GM19035 (cell line): ENCODE measurements around the gene F13A1.

ENCODE experiments used
- ATAC-seq: cut with Tn5 transposase; IDR thresholded peaks from one replicate; pipeline ENCODE4 v1.9.1; 2021; ENCODE audit not compliant: unreplicated experiment

Gene F13A1

GRCh38 chr6:6244624-6245023 lies 75.8 kb downstream of the F13A1 start:
- ATAC-seq, result no peak

DNA sequence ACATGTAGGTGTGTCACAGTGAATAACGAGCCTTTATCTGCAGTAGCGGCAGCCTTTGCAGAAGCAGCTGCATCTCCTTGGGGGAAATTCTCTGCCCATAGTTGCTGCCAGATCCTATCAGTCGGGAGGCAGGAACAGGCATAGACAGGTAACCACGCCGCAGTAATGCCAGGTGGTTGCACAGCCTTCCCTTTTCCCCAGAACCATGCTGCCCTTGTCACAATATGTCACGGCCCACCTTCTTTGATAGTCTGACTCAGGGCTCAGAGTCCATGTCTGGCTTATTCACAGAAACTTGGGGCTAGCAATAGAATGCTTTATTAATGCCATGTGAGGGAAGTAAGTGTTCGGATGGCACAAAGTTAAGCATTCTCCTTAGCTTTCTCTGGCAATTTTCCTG lies 76.6 kb downstream of the F13A1 start:
- ATAC-seq, result no peak

- ATAC-seq, result no peak
These were observed 80.6 kb downstream of the F13A1 start for GRCh38 chr6:6239598-6240581.

GRCh38 chr6:6236730-6237469 lies 83.6 kb downstream of the F13A1 start:
- ATAC-seq, result no peak

GRCh38 chr6:6235786-6236185 lies 84.7 kb downstream of the F13A1 start:
- no peak for ATAC-seq

DNA sequence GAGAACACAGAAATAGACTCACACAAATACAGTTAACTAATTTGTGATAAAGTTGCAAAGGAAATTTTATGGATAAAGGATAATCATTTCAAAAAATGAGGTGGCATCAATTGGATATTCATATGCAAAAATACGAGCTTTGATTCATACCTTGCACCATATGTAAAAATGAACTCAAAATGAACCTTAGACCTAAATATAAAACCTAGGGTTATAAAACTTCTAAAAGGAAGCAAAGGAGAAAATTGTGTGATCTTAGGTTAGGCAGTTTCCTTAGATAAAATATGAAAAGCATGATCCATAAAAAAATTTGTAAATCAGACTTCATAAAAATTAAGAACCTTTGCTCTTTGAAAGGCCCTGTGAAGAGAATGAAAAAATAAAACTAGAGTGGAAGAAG lies 85.5 kb downstream of the F13A1 start:
- no peak for ATAC-seq

DNA sequence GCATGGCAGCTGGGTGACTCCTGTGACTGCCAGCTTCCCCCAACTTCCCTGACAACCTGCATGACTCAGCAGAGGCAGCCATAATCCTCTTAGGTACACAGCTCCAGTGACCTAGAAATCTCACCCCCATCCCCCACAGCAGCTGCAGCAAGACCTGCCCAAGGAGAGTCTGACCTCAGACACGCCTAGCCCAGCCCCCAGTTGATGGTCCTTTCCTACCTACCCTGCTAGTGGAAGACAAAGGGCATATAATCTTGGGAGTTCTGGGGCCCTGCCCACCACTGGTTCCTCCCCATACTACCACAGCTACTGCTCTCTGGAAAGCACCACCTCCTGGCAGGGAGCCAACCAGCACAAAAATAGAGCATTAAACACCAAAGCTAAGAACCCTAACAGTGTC lies 90.2 kb downstream of the F13A1 start:
- ATAC-seq, result no peak

GRCh38 chr6:6227896-6228295 lies 92.6 kb downstream of the F13A1 start:
- ATAC-seq, result no peak

GRCh38 chr6:6225885-6226529 lies 94.5 kb downstream of the F13A1 start:
- no peak for ATAC-seq

DNA sequence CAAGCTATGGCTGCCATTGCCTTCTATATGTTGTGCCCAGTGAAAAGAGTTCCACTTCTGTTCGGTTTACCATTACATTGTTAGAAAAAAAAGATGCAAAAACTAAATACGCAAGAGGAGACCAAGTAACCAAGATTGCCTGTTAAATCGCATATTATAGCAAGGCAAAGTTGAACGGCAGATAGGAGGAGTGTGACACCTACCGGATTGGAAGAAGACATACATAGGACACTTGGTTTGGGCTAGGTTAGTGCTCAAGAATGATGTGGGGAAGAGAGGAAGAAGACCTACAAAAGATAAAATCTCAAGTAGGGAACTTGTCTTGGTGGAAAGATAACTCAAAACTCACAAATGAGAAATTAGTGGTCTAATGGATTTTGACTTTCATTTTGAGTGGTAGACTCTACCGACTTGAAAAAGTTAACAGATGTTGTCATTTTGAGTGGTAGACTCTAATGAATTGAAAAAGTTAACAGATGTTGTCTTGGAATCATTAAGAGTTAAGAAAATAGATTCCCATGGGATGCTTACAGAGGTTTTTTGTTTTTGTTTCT lies 95.5 kb downstream of the F13A1 start:
- no peak for ATAC-seq

GRCh38 chr6:6221787-6222535 lies 98.5 kb downstream of the F13A1 start:
- no peak for ATAC-seq

DNA sequence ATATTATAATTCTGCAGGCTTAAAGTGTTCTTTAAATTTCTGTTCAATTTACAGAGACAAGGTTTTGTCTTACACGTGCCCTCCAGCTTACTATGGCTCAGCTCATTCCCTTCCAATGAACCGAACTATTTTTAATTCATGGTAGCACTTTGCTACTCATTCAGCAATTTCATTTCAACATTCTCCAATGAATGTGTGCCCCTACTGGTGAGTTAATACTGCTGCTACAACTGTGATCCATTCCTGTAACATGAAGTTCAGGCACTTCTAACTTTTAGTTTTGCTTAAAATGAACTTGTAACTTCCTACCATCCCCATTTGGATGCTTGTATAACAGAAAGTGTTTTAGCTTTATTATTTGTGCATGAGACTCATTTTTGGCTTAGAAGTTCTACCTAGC lies 99.7 kb downstream of the F13A1 start:
- ATAC-seq, result no peak

DNA sequence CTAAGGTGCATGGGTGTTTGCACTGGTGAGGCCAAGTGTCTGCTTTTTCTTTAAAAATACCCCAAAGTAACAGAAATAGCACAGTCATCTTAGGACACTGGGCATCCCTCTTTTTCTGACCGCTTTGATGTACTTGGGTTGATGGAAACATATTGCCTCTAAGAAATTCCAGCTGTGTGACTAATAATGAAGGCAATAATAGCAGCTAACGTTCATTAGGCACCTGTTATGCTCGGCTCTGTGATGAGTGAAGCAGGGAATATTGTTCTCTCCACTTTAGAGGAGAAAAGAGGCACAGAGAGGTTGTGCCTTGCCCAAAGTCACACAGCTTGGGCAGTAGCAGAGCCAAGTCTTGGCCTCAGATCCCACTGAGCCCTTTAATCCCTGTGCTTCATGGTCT lies 100.7 kb downstream of the F13A1 start:
- no peak for ATAC-seq

- ATAC-seq, result no peak
These were observed 101.7 kb downstream of the F13A1 start for GRCh38 chr6:6218759-6219085.

DNA sequence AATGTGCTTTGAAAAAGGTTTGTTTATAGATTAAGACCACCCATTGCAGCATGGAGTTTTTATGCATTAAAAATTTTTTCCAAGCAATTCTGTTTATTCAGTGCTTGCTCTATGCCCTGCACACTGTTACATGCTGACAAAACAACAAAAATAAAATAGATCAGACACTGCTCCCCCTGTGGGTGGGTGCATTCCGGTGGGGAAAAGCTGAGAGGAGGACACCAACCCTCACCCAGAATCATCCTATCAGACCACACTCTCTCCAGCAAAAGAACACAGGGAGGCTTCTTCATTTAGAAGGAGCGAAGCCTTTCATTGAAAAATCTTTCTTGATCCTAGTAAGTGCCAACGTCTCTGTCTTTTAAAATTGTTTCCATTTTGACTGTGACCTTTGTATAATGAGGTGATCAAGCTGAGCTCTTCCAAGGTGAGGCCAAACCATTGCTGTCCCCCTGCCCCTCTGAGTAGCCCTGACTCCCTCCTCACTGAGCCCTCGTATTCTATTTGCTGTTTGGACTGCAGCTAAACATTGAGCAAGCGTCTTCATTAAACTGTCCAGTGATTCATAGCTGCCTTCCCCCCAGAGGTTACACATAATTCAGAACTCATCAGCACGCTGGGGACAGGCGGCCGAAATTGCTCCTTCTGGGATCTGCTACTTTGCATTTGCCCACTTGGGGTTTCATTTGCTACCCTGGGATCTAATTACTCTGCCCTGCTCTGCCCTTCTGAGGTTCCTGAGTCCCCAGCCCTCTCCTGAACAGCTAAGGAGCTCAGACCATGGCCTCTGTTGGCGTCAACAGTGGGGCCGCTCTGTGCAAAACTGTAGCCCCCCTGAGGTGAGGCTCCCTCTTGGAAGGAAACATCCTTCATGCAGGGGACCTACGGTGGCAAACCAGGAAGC lies 102.4 kb downstream of the F13A1 start:
- ATAC-seq, result no peak

- ATAC-seq, result no peak
These were observed 109.5 kb downstream of the F13A1 start for GRCh38 chr6:6210994-6211393.

DNA sequence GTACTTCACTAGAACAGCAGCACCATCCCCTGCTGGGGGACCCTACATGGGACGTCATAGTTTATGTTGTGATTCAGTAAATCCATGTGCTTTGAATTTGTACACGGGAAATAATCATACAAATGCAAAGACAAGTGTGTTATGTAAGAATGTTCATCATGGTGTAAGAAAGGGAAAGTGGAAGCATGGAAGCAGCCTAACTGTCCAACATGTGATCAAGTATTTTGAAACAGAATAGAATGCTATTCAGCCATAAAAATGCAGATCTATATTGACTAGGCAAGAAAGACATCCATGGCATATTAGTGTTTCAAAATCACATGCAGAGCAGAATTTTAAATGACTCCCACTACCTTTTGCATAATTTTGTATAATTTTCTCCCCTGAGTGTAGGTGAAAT lies 117.6 kb downstream of the F13A1 start:
- no peak for ATAC-seq

GRCh38 chr6:6201200-6201599 lies 119.3 kb downstream of the F13A1 start:
- ATAC-seq, result no peak

GRCh38 chr6:6199678-6200077 lies 120.8 kb downstream of the F13A1 start:
- no peak for ATAC-seq

- ATAC-seq, result no peak
These were observed 123.7 kb downstream of the F13A1 start for GRCh38 chr6:6196762-6197161.
